ENCODE measurements around the gene GOLGA8H.
A peak's percentile ranks its signal among the peaks of the same experiment; 100 is the strongest.
"Not testable (repeated sequence)": the region's sequence is repeated elsewhere in the genome, so short reads cannot be mapped to it uniquely, and the experiment has no call there.

Gene GOLGA8H

GRCh38 chr15:30603796-30604195 lies at the start of gene GOLGA8H:
GOLGA8H (plus strand) TSS chr15:30604028; CDS start chr15:30604126, 98 bp downstream.
- DNase-seq (ENCODE audit: low spot score), result not testable (repeated sequence)

- not testable (repeated sequence) for DNase-seq (ENCODE audit: low spot score)
Measured at GRCh38 chr15:30566949-30567348, 36.9 kb upstream of the GOLGA8H start.

GRCh38 chr15:30573012-30573491 lies 30.8 kb upstream of the GOLGA8H start:
- not testable (repeated sequence) for DNase-seq (ENCODE audit: low spot score)

GRCh38 chr15:30579394-30579970 lies 24.3 kb upstream of the GOLGA8H start:
- DNase-seq (ENCODE audit: low spot score), result not testable (repeated sequence)

GRCh38 chr15:30580716-30581115 lies 23.1 kb upstream of the GOLGA8H start:
- not testable (repeated sequence) for DNase-seq (ENCODE audit: low spot score)

GRCh38 chr15:30598953-30599352 lies 4.9 kb upstream of the GOLGA8H start:
- not testable (repeated sequence) for DNase-seq (ENCODE audit: low spot score)

GRCh38 chr15:30612271-30612670 lies 8.4 kb downstream of the GOLGA8H start:
- not testable (repeated sequence) for DNase-seq (ENCODE audit: low spot score)

GRCh38 chr15:30621342-30621741 lies 17.5 kb downstream of the GOLGA8H start:
- not testable (repeated sequence) for DNase-seq (ENCODE audit: low spot score)

- DNase-seq (ENCODE audit: low spot score), result peak; percentile 96
Measured at GRCh38 chr15:30625436-30626193, 21.8 kb downstream of the GOLGA8H start, which contains the start of gene ARHGAP11B. ARHGAP11B (plus strand) TSS chr15:30626128.

- DNase-seq (ENCODE audit: low spot score), result not testable (repeated sequence)
Measured at GRCh38 chr15:30626194-30626565, 22.4 kb downstream of the GOLGA8H start.

- DNase-seq (ENCODE audit: low spot score), result not testable (repeated sequence)
Measured at GRCh38 chr15:30626632-30627031, 22.8 kb downstream of the GOLGA8H start.

- no peak for DNase-seq (ENCODE audit: low spot score)
Measured at GRCh38 chr15:30650012-30650929, 46.4 kb downstream of the GOLGA8H start.

GRCh38 chr15:30661154-30661553 lies 57.3 kb downstream of the GOLGA8H start:
- not testable (repeated sequence) for DNase-seq (ENCODE audit: low spot score)

Data from putamen (tissue), 1 donor.